BLaER1 treated with 17β-estradiol and CSF1 and Interleukin-3, amounts not matched to agents 10 nM and 100 nM (cell line): ENCODE data around the gene PPP6R2.
"Not testable (repeated sequence)": the region's sequence is repeated elsewhere in the genome, so short reads cannot be mapped to it uniquely, and the experiment has no call there.

ENCODE experiments used
- H3K27ac ChIP-seq, 11 experiments: shearing (Covaris generic); formaldehyde crosslinking; 2 replicates each; pipeline ENCODE4 v1.8.1; 2022
- H3K27me3 ChIP-seq, 11 experiments: shearing (Covaris generic); formaldehyde crosslinking; 2 replicates each; pipeline ENCODE4 v1.8.1; 2022
- H3K36me3 ChIP-seq, 11 experiments: shearing (Covaris generic); formaldehyde crosslinking; 2 replicates each; pipeline ENCODE4 v1.8.1; 2022
- H3K4me1 ChIP-seq, 10 experiments: shearing (Covaris generic); formaldehyde crosslinking; 2 replicates each; pipeline ENCODE4 v1.8.1; 2022
- H3K4me2 ChIP-seq, 11 experiments: shearing (Covaris generic); formaldehyde crosslinking; 2 replicates each; pipeline ENCODE4 v1.8.1; 2022
- H3K4me3 ChIP-seq, 10 experiments: shearing (Covaris generic); formaldehyde crosslinking; 2 replicates each; pipeline ENCODE4 v1.8.1; 2022
- H3K9ac ChIP-seq, 11 experiments: shearing (Covaris generic); formaldehyde crosslinking; 2 replicates each; pipeline ENCODE4 v1.8.1; 2022
- H3K9me3 ChIP-seq, 11 experiments: shearing (Covaris generic); formaldehyde crosslinking; replicated peaks in 1 of 11; 2 replicates each; pipeline ENCODE4 v1.8.1; 2022
- H4K20me1 ChIP-seq, 11 experiments: shearing (Covaris generic); formaldehyde crosslinking; 2 replicates each; pipeline ENCODE4 v1.8.1; 2022
- Cebpa-rat ChIP-seq, 11 experiments: shearing (Covaris generic); IDR thresholded peaks; 2 replicates each; pipeline ENCODE4 v1.8.1; 2022

PPP6R2 gene

GRCh38 chr22:50348058-50348457 lies 4.9 kb downstream of the PPP6R2 start:
- Histone ChIP-seq H3K4me3 (no peak overlapping the region), H3K36me3 (peaks cover 16 to 38% (median 22%) of the 10 kb centered on the region in 11 experiments; a peak in 21 of 22 replicates), H3K9ac (peak overlapping the region in 4 of 11 experiments; percentile 9 to 51 (median 18); a peak in 2 of 22 replicates), H3K27me3 (no peaks in the 10 kb centered on the region), H3K9me3 (no peaks in the 10 kb centered on the region), H3K4me1 (peaks cover 0 to 25% (median 16%) of the 10 kb centered on the region in 10 experiments; a peak in 13 of 20 replicates), H3K27ac (no peak overlapping the region; a peak in 1 of 22 replicates), H3K4me2 (peak overlapping the region in 5 of 11 experiments; percentile 16 to 61 (median 48); a peak in 7 of 22 replicates), H4K20me1 (peaks cover 44 to 70% (median 61%) of the 10 kb centered on the region in 11 experiments; a peak in 21 of 22 replicates)
- no peak for TF ChIP-seq Cebpa-rat (IDR thresholded peaks at IDR 0.05)

DNA sequence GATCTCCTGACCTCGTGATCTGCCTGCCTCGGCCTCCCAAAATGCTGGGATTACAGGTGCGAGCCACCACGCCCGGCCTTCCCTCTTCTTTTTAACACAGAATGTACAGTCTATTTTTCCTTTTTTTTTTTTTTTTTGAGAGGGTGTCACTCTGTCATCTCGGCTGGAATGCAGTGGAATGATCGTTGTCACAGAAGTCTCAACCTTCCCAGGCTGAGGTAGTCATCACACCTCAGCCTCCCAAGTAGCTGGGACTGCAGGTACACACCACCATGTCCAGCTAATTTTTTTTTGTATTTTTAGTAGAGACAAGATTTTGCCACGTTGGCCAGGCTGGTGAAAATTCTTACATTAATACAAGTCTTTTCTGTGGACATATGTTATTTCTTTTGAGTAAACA lies 13.1 kb downstream of the PPP6R2 start:
- Histone ChIP-seq H3K27me3 (no peaks in the 10 kb centered on the region), H4K20me1 (peaks cover 72 to 100% (median 95%) of the 10 kb centered on the region in 11 experiments), H3K4me3 (no peak overlapping the region), H3K36me3 (peaks cover 34 to 86% (median 58%) of the 10 kb centered on the region in 11 experiments), H3K9ac (no peak overlapping the region), H3K4me1 (peaks cover 0 to 10% (median 4%) of the 10 kb centered on the region in 10 experiments; a peak in 6 of 20 replicates), H3K9me3 (no peaks in the 10 kb centered on the region), H3K4me2 (no peak overlapping the region), H3K27ac (no peak overlapping the region)
- no peak for TF ChIP-seq Cebpa-rat (IDR thresholded peaks at IDR 0.05)

GRCh38 chr22:50357222-50357621 lies 14.1 kb downstream of the PPP6R2 start:
- Histone ChIP-seq H3K4me1 (peaks cover 0 to 18% (median 12%) of the 10 kb centered on the region in 10 experiments; a peak in 9 of 20 replicates), H3K27ac (no peak overlapping the region), H4K20me1 (peaks cover 75 to 100% (median 96%) of the 10 kb centered on the region in 11 experiments), H3K4me2 (no peak overlapping the region), H3K27me3 (no peaks in the 10 kb centered on the region), H3K9ac (no peak overlapping the region), H3K36me3 (peaks cover 38 to 87% (median 58%) of the 10 kb centered on the region in 11 experiments), H3K4me3 (no peak overlapping the region), H3K9me3 (no peaks in the 10 kb centered on the region)
- no peak for TF ChIP-seq Cebpa-rat (IDR thresholded peaks at IDR 0.05)

GRCh38 chr22:50357756-50358155 lies 14.6 kb downstream of the PPP6R2 start:
- H4K20me1 ChIP-seq = peaks cover 77 to 100% (median 96%) of the 10 kb centered on the region in 11 experiments
- H3K9me3 ChIP-seq = no peaks in the 10 kb centered on the region
- H3K9ac ChIP-seq = no peak overlapping the region
- no peak overlapping the region for H3K27ac ChIP-seq
- H3K36me3 ChIP-seq = peaks cover 34 to 87% (median 58%) of the 10 kb centered on the region in 11 experiments
- H3K27me3 ChIP-seq = no peaks in the 10 kb centered on the region
- peaks cover 0 to 18% (median 12%) of the 10 kb centered on the region in 10 experiments; a peak in 9 of 20 replicates for H3K4me1 ChIP-seq
- no peak overlapping the region for H3K4me2 ChIP-seq
- TF ChIP-seq Cebpa-rat (IDR thresholded peaks at IDR 0.05) = no peak
- H3K4me3 ChIP-seq = no peak overlapping the region

GRCh38 chr22:50360578-50360977 lies 17.5 kb downstream of the PPP6R2 start:
- Histone ChIP-seq H3K4me2 (0 out of 22 replicates have a peak overlapping the region, but pooled peaks of 1 of the 11 experiments have one; percentile 0), H4K20me1 (peaks cover 82 to 100% (median 96%) of the 10 kb centered on the region in 11 experiments), H3K9me3 (no peaks in the 10 kb centered on the region), H3K4me3 (no peak overlapping the region), H3K4me1 (peaks cover 0 to 18% (median 12%) of the 10 kb centered on the region in 10 experiments; a peak in 10 of 20 replicates), H3K9ac (no peak overlapping the region), H3K27me3 (no peaks in the 10 kb centered on the region), H3K36me3 (peaks cover 29 to 81% (median 56%) of the 10 kb centered on the region in 11 experiments), H3K27ac (no peak overlapping the region)
- TF ChIP-seq Cebpa-rat (IDR thresholded peaks at IDR 0.05) = no peak

GRCh38 chr22:50361222-50361621 lies 18.1 kb downstream of the PPP6R2 start:
- H3K36me3 ChIP-seq = peaks cover 27 to 81% (median 55%) of the 10 kb centered on the region in 11 experiments
- H3K27me3 ChIP-seq = no peaks in the 10 kb centered on the region
- H4K20me1 ChIP-seq = peaks cover 86 to 100% (median 99%) of the 10 kb centered on the region in 11 experiments
- H3K4me3 ChIP-seq = no peak overlapping the region
- TF ChIP-seq Cebpa-rat (IDR thresholded peaks at IDR 0.05) = no peak
- no peak overlapping the region; a peak in 1 of 22 replicates for H3K27ac ChIP-seq
- 0 out of 22 replicates have a peak overlapping the region, but pooled peaks of 2 of the 11 experiments have one; percentile 0 to 7 for H3K4me2 ChIP-seq
- H3K9ac ChIP-seq = peak overlapping the region in 1 of 11 experiments; percentile 37; a peak in 2 of 22 replicates
- H3K4me1 ChIP-seq = peaks cover 3 to 18% (median 13%) of the 10 kb centered on the region in 10 experiments; a peak in 13 of 20 replicates
- no peaks in the 10 kb centered on the region for H3K9me3 ChIP-seq

GRCh38 chr22:50361688-50362087 lies 18.6 kb downstream of the PPP6R2 start:
- Histone ChIP-seq H3K4me1 (peaks cover 7 to 20% (median 15%) of the 10 kb centered on the region in 10 experiments; a peak in 13 of 20 replicates), H3K27ac (no peak overlapping the region; a peak in 1 of 22 replicates), H3K4me3 (no peak overlapping the region), H3K4me2 (0 out of 22 replicates have a peak overlapping the region, but pooled peaks of 1 of the 11 experiments have one; percentile 7), H3K9ac (peak overlapping the region in 1 of 11 experiments; percentile 37; a peak in 2 of 22 replicates), H3K9me3 (no peaks in the 10 kb centered on the region), H3K36me3 (peaks cover 22 to 77% (median 51%) of the 10 kb centered on the region in 11 experiments), H3K27me3 (no peaks in the 10 kb centered on the region), H4K20me1 (peaks cover 86 to 100% (median 99%) of the 10 kb centered on the region in 11 experiments)
- TF ChIP-seq Cebpa-rat (IDR thresholded peaks at IDR 0.05) = no peak

DNA sequence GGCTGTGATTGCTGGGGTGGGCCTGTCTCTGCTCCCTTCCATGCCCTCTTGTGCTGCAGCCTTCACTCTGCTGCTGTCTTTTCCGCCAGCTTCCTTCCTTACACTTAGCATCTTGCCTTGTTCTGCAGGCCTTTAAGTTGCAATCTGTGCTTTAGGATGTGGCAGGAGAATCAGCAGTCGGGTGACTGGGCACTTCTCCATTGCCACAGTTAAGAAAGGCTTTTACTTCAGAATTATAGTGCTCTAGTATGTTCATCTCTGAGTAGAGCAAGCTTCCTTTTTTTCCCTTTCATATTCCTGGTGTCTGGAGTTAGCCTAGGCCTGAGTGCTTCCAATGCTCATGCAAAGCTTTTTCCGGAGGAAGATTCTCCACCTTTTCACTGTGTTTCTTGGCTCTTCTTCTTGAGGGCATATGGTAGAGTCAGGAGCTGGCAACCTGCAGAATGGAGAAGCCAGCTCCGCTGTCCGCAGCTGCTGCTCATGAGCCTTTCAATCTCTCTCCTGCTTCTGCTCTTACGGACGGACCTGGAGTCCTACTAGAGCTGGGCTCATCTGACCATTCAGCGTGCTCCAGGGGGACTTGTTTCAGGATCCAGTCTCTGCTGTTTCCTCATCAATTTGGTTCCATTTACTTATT lies 20.2 kb downstream of the PPP6R2 start:
- H3K36me3 ChIP-seq = peaks cover 33 to 80% (median 56%) of the 10 kb centered on the region in 11 experiments
- H3K9me3 ChIP-seq = no peaks in the 10 kb centered on the region
- no peak overlapping the region for H3K4me3 ChIP-seq
- H3K4me1 ChIP-seq = peaks cover 9 to 24% (median 15%) of the 10 kb centered on the region in 10 experiments; a peak in 13 of 20 replicates
- no peaks in the 10 kb centered on the region for H3K27me3 ChIP-seq
- H3K4me2 ChIP-seq = no peak overlapping the region
- peaks cover 88 to 100% (median 99%) of the 10 kb centered on the region in 11 experiments for H4K20me1 ChIP-seq
- TF ChIP-seq Cebpa-rat (IDR thresholded peaks at IDR 0.05) = no peak
- 0 out of 22 replicates have a peak overlapping the region, but pooled peaks of 1 of the 11 experiments have one; percentile 26 for H3K9ac ChIP-seq
- H3K27ac ChIP-seq = no peak overlapping the region

GRCh38 chr22:50363803-50364194 lies 20.7 kb downstream of the PPP6R2 start:
- peaks cover 9 to 24% (median 15%) of the 10 kb centered on the region in 10 experiments; a peak in 13 of 20 replicates for H3K4me1 ChIP-seq
- H3K27ac ChIP-seq, H3K4me3 ChIP-seq, H3K9me3 ChIP-seq, H3K9ac ChIP-seq, H3K4me2 ChIP-seq, H3K27me3 ChIP-seq: not testable (repeated sequence)
- peaks cover 37 to 80% (median 61%) of the 10 kb centered on the region in 11 experiments for H3K36me3 ChIP-seq
- H4K20me1 ChIP-seq = peaks cover 86 to 100% (median 98%) of the 10 kb centered on the region in 11 experiments
